SK-N-SH (cell line): ENCODE data around the gene AMDHD1. TPM values are rescaled to one million over a fixed set of nuclear protein-coding genes. Genes with fewer than 3 reads are reported as not detected.

Source experiments
- CTCF ChIA-PET: fragments of 300-600, 350-600 bp; formaldehyde crosslinking; extraction: SDS; loops from one replicate; lab custom pipeline; 2021; lab: Yijun Ruan, JAX
- POLR2A ChIA-PET: fragments of 350-600 bp; sonication (Branson Sonifier 250); formaldehyde crosslinking; extraction: SDS; loops from one replicate; lab custom pipeline; 2020; ENCODE audit warnings: antibody characterized with exemption, inconsistent platforms; lab: Yijun Ruan, JAX
- DNase-seq: peaks from one replicate; pipeline ENCODE4 v3.0.0; 2012
- H2AFZ ChIP-seq: fragments of 200-600 bp; sonication (generic); 2 replicates; pipeline ENCODE4 v1.8.1; 2016; ENCODE audit warnings: antibody characterized with exemption, mild to moderate bottlenecking, low read depth
- H3F3A ChIP-seq: fragments of 200-600 bp; sonication (generic); replicated peaks from 2 replicates; pipeline ENCODE3; 2016; ENCODE audit warnings: antibody characterized with exemption, mild to moderate bottlenecking; ENCODE audit not compliant: insufficient read depth
- H3K27ac ChIP-seq, 2 experiments: fragments of 200-500 bp in 1 of 2; fragments of 200-600 bp in 1 of 2; sonication (Bioruptor generic) in 1 of 2; sonication (generic), shearing (Covaris generic) in 1 of 2; 2 replicates each; pipeline versions ENCODE4 v1.5.1 to v1.6.1; 2014 to 2016; ENCODE audit warnings: low read depth in 2 of 2, inconsistent platforms in 1 of 2, low read length in 1 of 2, mild to moderate bottlenecking in 1 of 2, mixed read lengths in 1 of 2
- H3K27me3 ChIP-seq: fragments of 200-600 bp; sonication (generic), shearing (Covaris generic); 2 replicates; pipeline ENCODE4 v1.6.1; 2016; ENCODE audit warnings: mixed run types; ENCODE audit not compliant: insufficient read depth
- H3K36me3 ChIP-seq, 2 experiments: fragments of 200-500 bp in 1 of 2; fragments of 200-600 bp in 1 of 2; sonication (Bioruptor generic) in 1 of 2; sonication (generic) in 1 of 2; replicated peaks in 1 of 2; 2 replicates each; pipeline versions ENCODE3 to v1.5.1; 2014 to 2016; ENCODE audit warnings: low read length in 1 of 2, mild to moderate bottlenecking in 1 of 2; ENCODE audit not compliant: insufficient read depth in 2 of 2, control insufficient read depth in 1 of 2
- H3K4me1 ChIP-seq, 2 experiments: fragments of 200-500 bp in 1 of 2; fragments of 200-600 bp in 1 of 2; sonication (Bioruptor generic) in 1 of 2; sonication (generic), shearing (Covaris generic) in 1 of 2; 2 replicates each; pipeline versions ENCODE4 v1.5.1 to v1.6.1; 2014 to 2016; ENCODE audit warnings: low read depth in 1 of 2, low read length in 1 of 2, mixed run types in 1 of 2; ENCODE audit not compliant: insufficient read depth in 2 of 2, control insufficient read depth in 1 of 2
- H3K4me2 ChIP-seq: fragments of 200-600 bp; sonication (generic), shearing (Covaris generic); 2 replicates; pipeline ENCODE4 v1.6.1; 2017; ENCODE audit warnings: mixed run types
- H3K4me3 ChIP-seq, 2 experiments: fragments of 200-500 bp in 1 of 2; fragments of 200-600 bp in 1 of 2; sonication (Bioruptor generic) in 1 of 2; sonication (generic), shearing (Covaris generic) in 1 of 2; 2 replicates each; pipeline versions ENCODE4 v1.5.1 to v1.8.1; 2014 to 2016; ENCODE audit warnings: low read depth in 2 of 2, inconsistent platforms in 1 of 2, low read length in 1 of 2, mild to moderate bottlenecking in 1 of 2, mixed read lengths in 1 of 2, moderate library complexity in 1 of 2
- H3K79me2 ChIP-seq: fragments of 200-600 bp; sonication (generic); 2 replicates; pipeline ENCODE4 v1.8.1; 2017; ENCODE audit warnings: mild to moderate bottlenecking; ENCODE audit not compliant: insufficient read depth
- H3K9ac ChIP-seq: fragments of 200-600 bp; sonication (generic); 2 replicates; pipeline ENCODE4 v1.6.1; 2017; ENCODE audit warnings: mixed run types
- H3K9me2 ChIP-seq: fragments of 200-600 bp; sonication (generic); 2 replicates; pipeline ENCODE4 v1.6.1; 2017; ENCODE audit warnings: mixed run types
- H3K9me3 ChIP-seq: fragments of 200-600 bp; sonication (generic); 2 replicates; pipeline ENCODE4 v1.6.1; 2017; ENCODE audit warnings: mixed run types, mild to moderate bottlenecking, moderate library complexity
- H4K20me1 ChIP-seq: fragments of 200-600 bp; sonication (generic); 2 replicates; pipeline ENCODE4 v1.6.1; 2017; ENCODE audit warnings: mild to moderate bottlenecking, mixed run types; ENCODE audit not compliant: insufficient read depth
- CHD2 ChIP-seq: fragments of 150-350 bp; IDR thresholded peaks from 2 replicates; pipeline ENCODE4 v1.6.1; 2018; ENCODE audit warnings: low read length; ENCODE audit not compliant: partially characterized antibody
- EP300 ChIP-seq, 2 experiments: IDR thresholded peaks; 2 replicates each; pipeline versions ENCODE4 v1.4.0 to v1.6.1; 2012; ENCODE audit warnings: borderline replicate concordance in 1 of 2, low read depth in 1 of 2, low read length in 1 of 2
- EZH2phosphoT487 ChIP-seq: fragments of 200-600 bp; sonication (generic); IDR thresholded peaks from 2 replicates; pipeline ENCODE4 v1.6.1; 2017; ENCODE audit warnings: low read depth, mixed run types, mild to moderate bottlenecking, antibody characterized with exemption, moderate library complexity, borderline replicate concordance
- FOSL2 ChIP-seq: IDR thresholded peaks from 2 replicates; pipeline ENCODE4 v1.4.0; 2012; ENCODE audit warnings: low read depth, mild to moderate bottlenecking, moderate library complexity, borderline replicate concordance
- FOXM1 ChIP-seq: IDR thresholded peaks from 2 replicates; pipeline ENCODE4 v1.4.0; 2012; ENCODE audit warnings: low read depth, mild to moderate bottlenecking
- GABPA ChIP-seq: IDR thresholded peaks from 2 replicates; pipeline ENCODE4 v1.4.0; 2012; ENCODE audit warnings: low read depth, mild to moderate bottlenecking
- JUND ChIP-seq: IDR thresholded peaks from 2 replicates; pipeline ENCODE4 v1.4.0; 2012
- MAX ChIP-seq: IDR thresholded peaks from 2 replicates; pipeline ENCODE4 v1.4.0; 2012; ENCODE audit warnings: low read depth
- MEF2A ChIP-seq: IDR thresholded peaks from 2 replicates; pipeline ENCODE4 v1.4.0; 2012; ENCODE audit warnings: low read depth, borderline replicate concordance
- MXI1 ChIP-seq: IDR thresholded peaks from 2 replicates; pipeline ENCODE4 v1.6.1; 2012; ENCODE audit warnings: mild to moderate bottlenecking, low read depth, low read length, improper control_type of control experiment
- NFIC ChIP-seq: IDR thresholded peaks from 2 replicates; pipeline ENCODE4 v1.4.0; 2012; ENCODE audit warnings: borderline replicate concordance
- NRF1 ChIP-seq: IDR thresholded peaks from 2 replicates; pipeline ENCODE4 v1.6.1; 2012; ENCODE audit warnings: low read depth, mild to moderate bottlenecking, low read length
- RAD21 ChIP-seq: IDR thresholded peaks from 2 replicates; pipeline ENCODE4 v1.6.1; 2012; ENCODE audit warnings: mild to moderate bottlenecking, low read length
- REST ChIP-seq: IDR thresholded peaks from 2 replicates; pipeline ENCODE4 v1.6.1; 2012; ENCODE audit warnings: mild to moderate bottlenecking, low read depth, low read length, moderate library complexity
- RFX5 ChIP-seq: IDR thresholded peaks from 2 replicates; pipeline ENCODE4 v1.6.1; 2012; ENCODE audit warnings: mild to moderate bottlenecking, improper control_type of control experiment, low read length
- RXRA ChIP-seq: IDR thresholded peaks from 2 replicates; pipeline ENCODE4 v1.4.0; 2012; ENCODE audit warnings: low read depth, mild to moderate bottlenecking, borderline replicate concordance
- SIN3A ChIP-seq: IDR thresholded peaks from 2 replicates; pipeline ENCODE4 v1.6.1; 2012; ENCODE audit warnings: low read depth, mild to moderate bottlenecking, low read length, moderate library complexity, borderline replicate concordance
- SMC3 ChIP-seq: IDR thresholded peaks from 2 replicates; pipeline ENCODE4 v1.6.1; 2012; ENCODE audit warnings: low read depth, low read length, improper control_type of control experiment
- TCF12 ChIP-seq: IDR thresholded peaks from 2 replicates; pipeline ENCODE4 v1.4.0; 2012
- TEAD4 ChIP-seq: IDR thresholded peaks from 2 replicates; pipeline ENCODE4 v1.4.0; 2012; ENCODE audit warnings: mild to moderate bottlenecking, borderline replicate concordance; ENCODE audit not compliant: insufficient read depth
- USF2 ChIP-seq: fragments of 150-350 bp; IDR thresholded peaks from 2 replicates; pipeline ENCODE4 v1.6.1; 2017; ENCODE audit warnings: antibody characterized with exemption, low read length, low read depth, borderline replicate concordance
- ZBTB33 ChIP-seq: IDR thresholded peaks from 2 replicates; pipeline ENCODE4 v1.4.0; 2012; ENCODE audit warnings: low read depth, borderline replicate concordance
- WGBS: methylation state at CpG from one replicate; pipeline ENCODE4 v1.1.6; 2017; ENCODE audit warnings: low lambda C conversion rate; 5-methylcytosine and 5-hydroxymethylcytosine counted together
- polyA plus RNA-seq, 3 experiments: library from polyadenylated mRNA; depleted of rRNA; stranded (reverse); fragments of >200 nt; gene quantifications; 2 replicates each; pipeline ENCODE4 v1.2.3, GENCODE V29; 2012

Gene AMDHD1
- polyA plus RNA-seq, 1 of the 3 experiments (the other 2 are of a cell fraction), result 0.07 TPM

- TF ChIP-seq MAX, result no peak
- TF ChIP-seq TCF12, result no peak
- no peak for TF ChIP-seq MXI1
- TF ChIP-seq, all 33 proteins: peak for 0
- no peak for DNase-seq
- H3K4me1 ChIP-seq, result peaks cover 0 to 13% of the 10 kb centered on the region in 2 experiments; a peak in 2 of 4 replicates
- no peaks in the 10 kb centered on the region for H3K9me3 ChIP-seq
- no peaks in the 10 kb centered on the region for H3K36me3 ChIP-seq
- H2AFZ ChIP-seq, result no peak overlapping the region
- H3K27ac ChIP-seq, result no peak overlapping the region
- no peaks in the 10 kb centered on the region for H3F3A ChIP-seq
- ChIA-PET CTCF (interaction anchor here (1.0 to 8.6 kb wide), 4 partner anchors 16 to 222 kb away, joined by 3 to 154 read pairs (median 5); no protein-coding TSS in a partner anchor), POLR2A (no interaction called here)
- H3K27me3 ChIP-seq, result no peaks in the 10 kb centered on the region
- no peak overlapping the region for H3K9ac ChIP-seq
- H3K9me2 ChIP-seq, result no peaks in the 10 kb centered on the region
- no peaks in the 10 kb centered on the region for H4K20me1 ChIP-seq
- no peak overlapping the region for H3K4me2 ChIP-seq
- 85% methylated on average over 7 of the region's 7 CpGs for WGBS
- H3K4me3 ChIP-seq, result no peak overlapping the region
- no peaks in the 10 kb centered on the region for H3K79me2 ChIP-seq
These were observed 50.8 kb downstream of the AMDHD1 start for GRCh38 chr12:95993907-95994306.

GRCh38 chr12:95994476-95994875 is 51.3 kb downstream of the AMDHD1 start:
- CTCF ChIA-PET, result interaction anchor here (1.0 to 8.6 kb wide), 3 partner anchors 16 to 77 kb away, joined by 3 to 154 read pairs (median 5); no protein-coding TSS in a partner anchor

More at GRCh38 chr12:95994476-95994875, 51.3 kb downstream of the AMDHD1 start:
- no peak overlapping the region for H2AFZ ChIP-seq
- POLR2A ChIA-PET, result no interaction called here
- H3K79me2 ChIP-seq, result no peaks in the 10 kb centered on the region
- no peaks in the 10 kb centered on the region for H3K9me2 ChIP-seq
- 73% methylated on average over 5 of the region's 5 CpGs for WGBS
- TF ChIP-seq ZBTB33 (no peak), SMC3 (no peak), JUND (no peak), NFIC (no peak), MEF2A (no peak), RFX5 (no peak), GABPA (no peak), NRF1 (no peak), RAD21 (no peak), REST (no peak), EP300 (IDR thresholded peaks at IDR 0.05; ENCODE audit: borderline replicate concordance in 1 of 2, low read depth in 1 of 2, low read length in 1 of 2) (no peak), USF2 (no peak), CHD2 (no peak), RXRA (no peak), FOXM1 (no peak), SIN3A (no peak), TEAD4 (no peak), MAX (no peak), EZH2phosphoT487 (no peak), FOSL2 (no peak)
- no peak overlapping the region for H3K4me2 ChIP-seq
- no peak overlapping the region for H3K9ac ChIP-seq
- H3K36me3 ChIP-seq, result no peaks in the 10 kb centered on the region
- DNase-seq, result no peak
- no peaks in the 10 kb centered on the region for H3K27me3 ChIP-seq
- no peaks in the 10 kb centered on the region for H3K9me3 ChIP-seq
- peaks cover 0 to 8% of the 10 kb centered on the region in 2 experiments; a peak in 2 of 4 replicates for H3K4me1 ChIP-seq
- H3K4me3 ChIP-seq, result no peak overlapping the region
- no peaks in the 10 kb centered on the region for H4K20me1 ChIP-seq
- H3F3A ChIP-seq, result no peaks in the 10 kb centered on the region
- H3K27ac ChIP-seq, result no peak overlapping the region
